D341Med (cell line): ENCODE measurements around the gene SNAPIN.
A peak's percentile ranks its signal among the peaks of the same experiment; 100 is the strongest.

Source experiments
- DNase-seq: peaks from one replicate; pipeline ENCODE4 v3.0.0; 2012; ENCODE audit warnings: low spot score

SNAPIN gene

DNA sequence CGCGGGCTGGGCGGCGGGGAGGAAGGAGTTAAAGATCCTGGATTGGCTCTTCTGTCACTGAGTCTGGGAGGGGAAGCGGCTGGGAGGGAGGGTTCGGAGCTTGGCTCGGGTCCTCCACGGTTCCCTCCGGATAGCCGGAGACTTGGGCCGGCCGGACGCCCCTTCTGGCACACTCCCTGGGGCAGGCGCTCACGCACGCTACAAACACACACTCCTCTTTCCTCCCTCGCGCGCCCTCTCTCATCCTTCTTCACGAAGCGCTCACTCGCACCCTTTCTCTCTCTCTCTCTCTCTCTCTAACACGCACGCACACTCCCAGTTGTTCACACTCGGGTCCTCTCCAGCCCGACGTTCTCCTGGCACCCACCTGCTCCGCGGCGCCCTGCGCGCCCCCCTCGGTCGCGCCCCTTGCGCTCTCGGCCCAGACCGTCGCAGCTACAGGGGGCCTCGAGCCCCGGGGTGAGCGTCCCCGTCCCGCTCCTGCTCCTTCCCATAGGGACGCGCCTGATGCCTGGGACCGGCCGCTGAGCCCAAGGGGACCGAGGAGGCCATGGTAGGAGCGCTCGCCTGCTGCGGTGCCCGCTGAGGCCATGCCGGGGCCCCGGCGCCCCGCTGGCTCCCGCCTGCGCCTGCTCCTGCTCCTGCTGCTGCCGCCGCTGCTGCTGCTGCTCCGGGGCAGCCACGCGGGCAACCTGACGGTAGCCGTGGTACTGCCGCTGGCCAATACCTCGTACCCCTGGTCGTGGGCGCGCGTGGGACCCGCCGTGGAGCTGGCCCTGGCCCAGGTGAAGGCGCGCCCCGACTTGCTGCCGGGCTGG, 20.2 kb downstream of the SNAPIN start, which contains the start of gene NPR1:
NPR1 (plus strand) TSS at position 170 of the 818 bp plus-strand sequence; CDS start at position 591, 421 bp downstream.
- DNase-seq = peak; percentile 85

- DNase-seq = peak; percentile 64
Measured at GRCh38 chr1:153679337-153680119, 21.0 kb downstream of the SNAPIN start.

GRCh38 chr1:153680120-153680403, 21.6 kb downstream of the SNAPIN start:
- DNase-seq = peak; percentile 34

DNA sequence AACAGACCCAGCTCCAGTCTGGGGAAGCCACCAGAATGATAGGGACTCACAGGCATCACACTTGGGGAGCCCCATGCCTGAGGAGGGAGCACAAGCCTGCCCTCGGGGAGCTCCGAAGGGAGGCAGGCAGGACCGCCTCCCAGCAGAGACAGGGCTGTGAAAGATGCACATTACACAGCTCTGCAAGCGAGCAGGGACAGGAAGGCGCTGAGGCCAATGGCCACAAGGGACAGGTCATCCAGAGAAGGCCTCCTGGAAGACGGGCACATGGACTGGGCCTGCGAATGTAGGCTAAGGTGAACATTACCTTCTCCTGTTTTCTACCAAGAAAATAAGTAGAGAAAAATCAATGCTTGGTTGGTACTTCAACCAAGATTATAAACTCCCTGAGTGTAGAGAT, 24.2 kb downstream of the SNAPIN start:
- DNase-seq = no peak

GRCh38 chr1:153683854-153684253, 25.4 kb downstream of the SNAPIN start:
- DNase-seq = no peak

- DNase-seq = no peak
Measured at GRCh38 chr1:153684892-153685291, 26.4 kb downstream of the SNAPIN start.

DNA sequence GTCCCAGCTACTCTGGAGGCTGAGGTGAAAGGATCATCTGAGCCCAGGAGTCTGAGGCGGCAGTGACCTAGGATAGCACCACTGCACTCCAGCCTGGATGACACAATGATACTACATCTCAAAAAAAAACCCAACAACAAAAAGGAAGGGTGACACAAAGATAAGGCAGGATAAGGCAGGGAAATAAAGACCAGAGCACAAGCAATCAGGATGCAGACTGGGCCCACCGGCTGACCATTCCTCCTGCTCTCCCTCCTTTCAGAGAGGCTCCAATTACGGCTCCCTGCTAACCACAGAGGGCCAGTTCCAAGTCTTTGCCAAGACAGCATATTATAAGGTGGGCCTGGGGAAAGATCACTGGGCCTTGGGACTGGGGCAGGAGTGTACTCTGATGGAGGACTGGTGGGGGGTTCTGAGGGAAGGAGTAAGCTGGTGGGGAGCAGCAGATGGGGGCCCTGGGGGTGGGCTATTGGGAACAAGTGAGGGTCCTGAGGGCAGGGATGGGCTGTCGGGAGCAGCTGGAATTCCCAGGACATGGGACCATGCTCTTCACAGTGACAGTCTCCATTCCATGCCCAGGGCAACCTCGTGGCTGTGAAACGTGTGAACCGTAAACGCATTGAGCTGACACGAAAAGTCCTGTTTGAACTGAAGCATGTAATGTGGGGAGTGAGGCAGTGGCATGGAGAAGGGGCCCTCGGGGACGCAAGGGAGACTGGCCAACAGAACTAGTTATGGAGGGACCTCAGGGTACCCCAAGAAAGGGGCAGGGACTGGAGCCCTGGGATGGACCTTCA, 27.2 kb downstream of the SNAPIN start:
- DNase-seq = no peak

DNA sequence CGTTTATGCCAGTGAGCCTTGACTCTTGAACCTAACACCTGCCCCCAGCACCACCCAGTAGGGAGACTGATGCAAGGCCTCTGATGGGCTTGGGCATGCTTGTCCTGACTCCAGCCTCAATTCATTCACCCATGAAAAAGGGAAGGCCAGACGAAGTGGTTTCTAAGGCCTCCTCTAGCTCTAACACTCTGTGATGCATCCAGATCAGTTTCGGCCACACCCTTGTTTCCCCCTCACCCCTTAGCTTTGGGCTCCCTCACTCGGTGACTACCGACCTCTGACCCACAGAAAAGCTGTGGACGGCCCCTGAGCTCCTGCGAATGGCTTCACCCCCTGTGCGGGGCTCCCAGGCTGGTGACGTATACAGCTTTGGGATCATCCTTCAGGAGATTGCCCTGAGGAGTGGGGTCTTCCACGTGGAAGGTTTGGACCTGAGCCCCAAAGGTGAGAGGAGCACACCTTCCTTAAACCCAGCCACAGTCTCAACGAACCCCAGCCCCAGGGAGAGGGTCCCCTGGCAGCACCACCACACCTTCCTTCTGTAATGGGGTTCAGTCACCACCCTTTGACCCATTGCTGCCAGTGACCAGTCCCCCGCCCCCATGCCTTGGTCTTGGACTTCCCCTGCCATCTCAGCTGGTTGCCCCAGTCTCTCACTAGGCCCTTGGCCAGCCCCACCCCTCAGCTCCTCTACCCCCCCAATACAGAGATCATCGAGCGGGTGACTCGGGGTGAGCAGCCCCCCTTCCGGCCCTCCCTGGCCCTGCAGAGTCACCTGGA, 29.0 kb downstream of the SNAPIN start:
- no peak for DNase-seq

GRCh38 chr1:153688276-153688675, 29.8 kb downstream of the SNAPIN start:
- no peak for DNase-seq

GRCh38 chr1:153688736-153689328, 30.3 kb downstream of the SNAPIN start:
- peak; percentile 23 for DNase-seq

DNA sequence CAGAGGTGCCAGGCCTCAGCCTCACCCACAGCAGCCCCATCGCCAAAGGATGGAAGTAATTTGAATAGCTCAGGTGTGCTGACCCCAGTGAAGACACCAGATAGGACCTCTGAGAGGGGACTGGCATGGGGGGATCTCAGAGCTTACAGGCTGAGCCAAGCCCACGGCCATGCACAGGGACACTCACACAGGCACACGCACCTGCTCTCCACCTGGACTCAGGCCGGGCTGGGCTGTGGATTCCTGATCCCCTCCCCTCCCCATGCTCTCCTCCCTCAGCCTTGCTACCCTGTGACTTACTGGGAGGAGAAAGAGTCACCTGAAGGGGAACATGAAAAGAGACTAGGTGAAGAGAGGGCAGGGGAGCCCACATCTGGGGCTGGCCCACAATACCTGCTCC, 35.0 kb downstream of the SNAPIN start:
- no peak for DNase-seq

- no peak for DNase-seq
Measured at GRCh38 chr1:153696741-153697140, 38.2 kb downstream of the SNAPIN start.

GRCh38 chr1:153697191-153698019, 38.9 kb downstream of the SNAPIN start:
- peak; percentile 36 for DNase-seq

- DNase-seq = no peak
Measured at GRCh38 chr1:153698020-153698922, 39.8 kb downstream of the SNAPIN start.

GRCh38 chr1:153698923-153699714, 40.6 kb downstream of the SNAPIN start:
- DNase-seq = no peak

GRCh38 chr1:153699768-153700167, 41.3 kb downstream of the SNAPIN start:
- no peak for DNase-seq

GRCh38 chr1:153705484-153705883, 47.0 kb downstream of the SNAPIN start:
- no peak for DNase-seq

DNA sequence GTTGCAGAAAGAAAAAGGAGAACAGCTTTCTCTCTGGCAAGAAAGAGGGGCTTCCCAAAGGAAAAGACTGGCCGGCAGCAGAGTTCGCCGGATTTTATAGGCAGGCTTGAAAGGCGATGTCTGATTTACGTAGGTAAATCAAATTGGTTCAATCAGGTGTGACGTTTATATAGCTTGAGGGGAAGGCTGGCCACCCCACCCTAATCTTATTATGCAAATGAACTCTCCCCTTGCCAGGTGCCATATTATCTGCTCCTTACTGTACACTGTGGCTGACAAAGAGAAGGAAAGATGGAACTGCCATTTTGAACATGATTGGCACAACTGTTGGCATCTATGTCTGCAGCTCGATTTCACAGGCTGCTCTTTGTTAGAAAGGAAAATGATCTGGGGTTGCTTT, 52.5 kb downstream of the SNAPIN start:
- DNase-seq = no peak
